ENCODE measurements around the gene TTLL8.
A peak's percentile ranks its signal among the peaks of the same experiment; 100 is the strongest.

The TTLL8 gene

GRCh38 chr22:50041361-50042065, 16.6 kb downstream of the TTLL8 start:
- DNase-seq (ENCODE audit: low read depth): no peak

- DNase-seq (ENCODE audit: low read depth): no peak
Measured at GRCh38 chr22:50040717-50041116, 17.4 kb downstream of the TTLL8 start.

GRCh38 chr22:50039669-50040443, 18.2 kb downstream of the TTLL8 start:
- DNase-seq (ENCODE audit: low read depth): no peak

- DNase-seq (ENCODE audit: low read depth): no peak
Measured at GRCh38 chr22:50035976-50036724, 21.9 kb downstream of the TTLL8 start.

- DNase-seq (ENCODE audit: low read depth): no peak
Measured at GRCh38 chr22:50035131-50035881, 22.8 kb downstream of the TTLL8 start.

- DNase-seq (ENCODE audit: low read depth): no peak
Measured at GRCh38 chr22:50034126-50035081, 23.7 kb downstream of the TTLL8 start.

- no peak for DNase-seq (ENCODE audit: low read depth)
Measured at GRCh38 chr22:50032941-50033601, 25.0 kb downstream of the TTLL8 start.

GRCh38 chr22:50032109-50032871, 25.8 kb downstream of the TTLL8 start:
- no peak for DNase-seq (ENCODE audit: low read depth)

GRCh38 chr22:50031189-50032091, 26.7 kb downstream of the TTLL8 start:
- DNase-seq (ENCODE audit: low read depth): no peak

- peak; percentile 3 for DNase-seq (ENCODE audit: low read depth)
Measured at GRCh38 chr22:50030297-50031188, 27.6 kb downstream of the TTLL8 start.

- DNase-seq (ENCODE audit: low read depth): no peak
Measured at GRCh38 chr22:50027639-50028537, 30.2 kb downstream of the TTLL8 start.

GRCh38 chr22:50025993-50026392, 32.1 kb downstream of the TTLL8 start:
- DNase-seq (ENCODE audit: low read depth): no peak

- DNase-seq (ENCODE audit: low read depth): no peak
Measured at GRCh38 chr22:50022171-50022819, 35.8 kb downstream of the TTLL8 start.

GRCh38 chr22:50020606-50021005, 37.5 kb downstream of the TTLL8 start:
- DNase-seq (ENCODE audit: low read depth): no peak

GRCh38 chr22:50019316-50019715, 38.8 kb downstream of the TTLL8 start:
- DNase-seq (ENCODE audit: low read depth): no peak

Measured in HS-5 (cell line).